Thoracic aorta (tissue), 2 donors: ENCODE data around the gene FOXC1. TPM values are rescaled to one million over a fixed set of nuclear protein-coding genes. Genes with fewer than 3 reads are reported as not detected.

Source experiments
- ATAC-seq: fragments of 150-250 bp; one replicate; pipeline ENCODE4 v1.8.0; 2017; ENCODE audit warnings: low read depth; ENCODE audit not compliant: insufficient number of reproducible peaks, low FRiP score
- DNase-seq: peaks from one replicate; pipeline ENCODE4 v3.0.0-alpha.2; 2020; ENCODE audit warnings: low spot score
- H3K27ac ChIP-seq, 2 donors: fragments of 200-600 bp; sonication (generic); 1 replicate in 1 of 2; 2 replicates in 1 of 2; pipeline ENCODE4 v1.5.1; 2016; ENCODE audit warnings: mild to moderate bottlenecking in 2 of 2, moderate library complexity in 2 of 2
- H3K27me3 ChIP-seq: fragments of 200-600 bp; sonication (generic); replicated peaks from 2 replicates; pipeline ENCODE4 v1.6.0; 2016; ENCODE audit warnings: mild to moderate bottlenecking; ENCODE audit not compliant: insufficient read depth
- H3K36me3 ChIP-seq: fragments of 200-600 bp; sonication (generic); one replicate; pipeline ENCODE4 v1.5.1; 2016
- H3K4me1 ChIP-seq, 2 donors: fragments of 200-600 bp; sonication (generic); 1 replicate in 1 of 2; 2 replicates in 1 of 2; pipeline versions ENCODE4 v1.5.1 to v1.6.0; 2016; ENCODE audit warnings: low read depth in 2 of 2, mild to moderate bottlenecking in 1 of 2; ENCODE audit not compliant: control insufficient read depth in 1 of 2
- H3K4me3 ChIP-seq: fragments of 200-600 bp; sonication (generic); 2 replicates; pipeline ENCODE4 v1.5.1; 2016; ENCODE audit warnings: mild to moderate bottlenecking
- H3K9me3 ChIP-seq: fragments of 200-600 bp; sonication (generic); 2 replicates; pipeline ENCODE4 v1.5.1; 2016
- CTCF ChIP-seq: fragments of 200-600 bp; sonication (generic); IDR thresholded peaks from one replicate; pipeline ENCODE4 v1.5.1; 2019; ENCODE audit warnings: antibody characterized with exemption
- total RNA-seq, 2 donors: library from RNA; depleted of rRNA; stranded (reverse); fragments of >200 nt; gene quantifications; one replicate each; pipeline versions ENCODE4 v1.1.0 to v1.2.3, GENCODE V29; 2016

The FOXC1 gene
- total RNA-seq, 2 donors from 2014 or later, result 103 to 109 TPM

DNA sequence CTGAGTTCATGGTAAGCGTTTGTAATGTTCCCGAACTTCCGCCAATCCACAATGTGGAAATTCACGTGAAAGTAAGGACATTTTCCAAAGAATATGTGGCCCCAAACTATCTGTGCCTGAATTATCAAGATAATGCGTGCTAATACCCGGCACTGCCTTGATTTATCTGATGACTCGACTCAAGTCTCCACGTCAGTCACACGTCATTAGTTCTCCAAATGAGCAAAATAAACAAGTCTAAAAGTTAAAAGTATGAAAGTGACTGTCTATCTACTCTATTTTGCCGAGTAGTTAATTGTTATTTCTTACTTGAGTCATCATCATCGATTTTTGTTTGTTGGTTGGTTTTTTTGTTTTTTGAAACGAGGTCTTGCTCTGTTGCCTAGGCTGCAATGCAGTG lies 21.7 kb upstream of the FOXC1 start:
- no peaks in the 10 kb centered on the region for H3K9me3 ChIP-seq
- no peak for TF ChIP-seq CTCF
- ATAC-seq (no peak), DNase-seq (no peak)
- no peaks in the 10 kb centered on the region for H3K36me3 ChIP-seq
- no peaks in the 10 kb centered on the region for H3K27me3 ChIP-seq
- H3K4me1 ChIP-seq, result no peaks in the 10 kb centered on the region
- no peak overlapping the region for H3K27ac ChIP-seq
- H3K4me3 ChIP-seq, result no peak overlapping the region

- ATAC-seq (no peak), DNase-seq (no peak)
- Histone ChIP-seq H3K27ac (no peak overlapping the region), H3K36me3 (no peaks in the 10 kb centered on the region), H3K27me3 (no peaks in the 10 kb centered on the region), H3K4me1 (no peaks in the 10 kb centered on the region), H3K9me3 (no peaks in the 10 kb centered on the region), H3K4me3 (no peak overlapping the region)
- no peak for TF ChIP-seq CTCF
Observed at GRCh38 chr6:1589208-1589607, 20.5 kb upstream of the FOXC1 start.

GRCh38 chr6:1590580-1590979 lies 19.1 kb upstream of the FOXC1 start:
- H3K9me3 ChIP-seq, result no peaks in the 10 kb centered on the region
- H3K36me3 ChIP-seq, result no peaks in the 10 kb centered on the region
- no peak for ATAC-seq
- no peaks in the 10 kb centered on the region for H3K27me3 ChIP-seq
- H3K27ac ChIP-seq, result no peak overlapping the region
- TF ChIP-seq CTCF, result no peak
- no peak overlapping the region for H3K4me3 ChIP-seq
- no peak for DNase-seq
- no peaks in the 10 kb centered on the region for H3K4me1 ChIP-seq

DNA sequence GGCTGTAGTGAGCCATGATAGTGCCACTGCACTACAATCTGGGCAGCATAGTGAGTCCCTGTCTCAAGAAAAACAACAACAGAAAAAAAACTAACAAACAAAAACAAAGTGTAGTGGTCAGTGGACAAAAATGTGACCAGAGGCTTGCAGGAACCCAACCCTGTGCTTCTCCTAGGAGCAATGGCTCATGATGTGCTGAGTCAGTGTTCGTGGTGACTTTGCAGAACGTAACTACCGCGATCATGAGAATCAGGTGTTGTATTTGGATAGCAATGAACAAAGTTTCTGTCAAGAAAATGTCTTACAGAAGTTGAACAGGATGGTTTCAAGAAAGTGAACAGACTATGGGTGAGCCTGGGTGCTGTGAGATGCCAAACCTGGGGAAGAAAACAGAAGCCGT lies 18.5 kb upstream of the FOXC1 start:
- no peak for TF ChIP-seq CTCF
- H3K4me3 ChIP-seq, result no peak overlapping the region
- no peaks in the 10 kb centered on the region for H3K27me3 ChIP-seq
- H3K4me1 ChIP-seq, result peaks cover 0 to 6% of the 10 kb centered on the region in 2 donors
- H3K27ac ChIP-seq, result no peak overlapping the region
- H3K36me3 ChIP-seq, result no peaks in the 10 kb centered on the region
- H3K9me3 ChIP-seq, result no peaks in the 10 kb centered on the region
- ATAC-seq, result no peak
- no peak for DNase-seq

- Histone ChIP-seq H3K4me1 (peaks cover 0 to 12% of the 10 kb centered on the region in 2 donors), H3K9me3 (no peaks in the 10 kb centered on the region), H3K27ac (no peak overlapping the region), H3K27me3 (no peaks in the 10 kb centered on the region), H3K4me3 (no peak overlapping the region), H3K36me3 (no peaks in the 10 kb centered on the region)
- no peak for ATAC-seq
- DNase-seq, result no peak
- no peak for TF ChIP-seq CTCF
Observed at GRCh38 chr6:1591926-1592325, 17.8 kb upstream of the FOXC1 start.
